AG10803 (cell line): ENCODE measurements around the gene TP73.

Source experiments
- DNase-seq: peaks from one replicate; pipeline ENCODE4 v3.0.0; 2010; ENCODE audit warnings: low read depth
- H3K4me3 ChIP-seq: 2 replicates; pipeline ENCODE4 v1.5.1; 2011; ENCODE audit warnings: mild to moderate bottlenecking, low read length, control low read depth
- CTCF ChIP-seq: conservative IDR thresholded peaks from 2 replicates; pipeline ENCODE4 v1.5.1; 2011; ENCODE audit warnings: mild to moderate bottlenecking, low read length, control low read depth, inconsistent platforms

Gene TP73

GRCh38 chr1:3695326-3696217, 43.3 kb downstream of the TP73 start:
- peak; percentile 63 for TF ChIP-seq CTCF
- peak; percentile 14 for DNase-seq
- no peak overlapping the region; the same call in 1 of the 2 replicates for H3K4me3 ChIP-seq

GRCh38 chr1:3696689-3697088, 44.4 kb downstream of the TP73 start:
- no peak for DNase-seq
- TF ChIP-seq CTCF, result no peak
- H3K4me3 ChIP-seq, result no peak overlapping the region

- TF ChIP-seq CTCF, result no peak
- no peak for DNase-seq
- H3K4me3 ChIP-seq, result no peak overlapping the region
Observed at GRCh38 chr1:3697104-3697503, 44.8 kb downstream of the TP73 start.

GRCh38 chr1:3697810-3698209, 45.5 kb downstream of the TP73 start:
- TF ChIP-seq CTCF, result no peak
- no peak for DNase-seq
- H3K4me3 ChIP-seq, result no peak overlapping the region

- TF ChIP-seq CTCF, result no peak
- DNase-seq, result no peak
- no peak overlapping the region for H3K4me3 ChIP-seq
Observed at GRCh38 chr1:3698660-3699408, 46.5 kb downstream of the TP73 start.

GRCh38 chr1:3699596-3699995, 47.3 kb downstream of the TP73 start:
- no peak for DNase-seq
- H3K4me3 ChIP-seq, result no peak overlapping the region
- no peak for TF ChIP-seq CTCF
